GM19467 (cell line): ENCODE results near the gene KCNQ5.
A peak's percentile ranks its signal among the peaks of the same experiment; 100 is the strongest.

Source experiments
- ATAC-seq: cut with Tn5 transposase; IDR thresholded peaks from one replicate; pipeline ENCODE4 v1.9.1; 2021; ENCODE audit warnings: mild to moderate bottlenecking, moderate library complexity; ENCODE audit not compliant: unreplicated experiment

The KCNQ5 gene

GRCh38 chr6:72675396-72675795 lies 53.5 kb downstream of the KCNQ5 start:
- ATAC-seq = no peak

- ATAC-seq = no peak
Measured at GRCh38 chr6:72676995-72677394, 55.1 kb downstream of the KCNQ5 start.

GRCh38 chr6:72677740-72678139 lies 55.9 kb downstream of the KCNQ5 start:
- ATAC-seq = no peak

GRCh38 chr6:72683797-72684196 lies 61.9 kb downstream of the KCNQ5 start:
- peak; percentile 95 for ATAC-seq

- peak; percentile 77 for ATAC-seq
Measured at GRCh38 chr6:72689107-72689954, 67.5 kb downstream of the KCNQ5 start.

GRCh38 chr6:72691249-72691648 lies 69.4 kb downstream of the KCNQ5 start:
- no peak for ATAC-seq

GRCh38 chr6:72696055-72696454 lies 74.2 kb downstream of the KCNQ5 start:
- no peak for ATAC-seq

GRCh38 chr6:72699159-72699558 lies 77.3 kb downstream of the KCNQ5 start:
- ATAC-seq = no peak

- no peak for ATAC-seq
Measured at GRCh38 chr6:72702421-72702820, 80.6 kb downstream of the KCNQ5 start.

- no peak for ATAC-seq
Measured at GRCh38 chr6:72703093-72703492, 81.2 kb downstream of the KCNQ5 start.

GRCh38 chr6:72704979-72705378 lies 83.1 kb downstream of the KCNQ5 start:
- ATAC-seq = no peak

GRCh38 chr6:72709431-72709830 lies 87.6 kb downstream of the KCNQ5 start:
- ATAC-seq = no peak

- no peak for ATAC-seq
Measured at GRCh38 chr6:72711731-72712130, 89.9 kb downstream of the KCNQ5 start.

- no peak for ATAC-seq
Measured at GRCh38 chr6:72712910-72713309, 91.0 kb downstream of the KCNQ5 start.

GRCh38 chr6:72715119-72715518 lies 93.3 kb downstream of the KCNQ5 start:
- ATAC-seq = no peak

- ATAC-seq = no peak
Measured at GRCh38 chr6:72716916-72717315, 95.1 kb downstream of the KCNQ5 start.

- ATAC-seq = no peak
Measured at GRCh38 chr6:72720464-72720863, 98.6 kb downstream of the KCNQ5 start.

- ATAC-seq = no peak
Measured at GRCh38 chr6:72721346-72721745, 99.5 kb downstream of the KCNQ5 start.

GRCh38 chr6:72724545-72724944 lies 102.7 kb downstream of the KCNQ5 start:
- ATAC-seq = peak; percentile 94

GRCh38 chr6:72728706-72729343 lies 107.0 kb downstream of the KCNQ5 start:
- ATAC-seq = no peak

GRCh38 chr6:72733045-72733444 lies 111.2 kb downstream of the KCNQ5 start:
- ATAC-seq = no peak

- no peak for ATAC-seq
Measured at GRCh38 chr6:72738091-72738490, 116.2 kb downstream of the KCNQ5 start.
